BJ (cell line): ENCODE results near the gene OR8K3. TPM values are rescaled to one million over a fixed set of nuclear protein-coding genes. Genes with fewer than 3 reads are reported as not detected.

Experiments
- CTCF ChIA-PET: fragments of 350-600 bp; formaldehyde crosslinking; extraction: SDS; loops from one replicate; lab custom pipeline; 2021; ENCODE audit warnings: antibody characterized with exemption, inconsistent platforms; lab: Yijun Ruan, JAX
- POLR2A ChIA-PET: fragments of 300-600 bp; sonication (Branson Sonifier 250); formaldehyde crosslinking; extraction: SDS; loops from one replicate; lab custom pipeline; 2021; ENCODE audit warnings: antibody characterized with exemption; lab: Charles Lee
- DNase-seq: peaks from one replicate; pipeline ENCODE4 v3.0.0-alpha.2; 2011; ENCODE audit warnings: low read depth
- H3K27me3 ChIP-seq: 2 replicates; pipeline ENCODE4 v1.6.0; 2011; ENCODE audit warnings: low read length; ENCODE audit not compliant: control insufficient read depth, insufficient read depth
- H3K36me3 ChIP-seq: 2 replicates; pipeline ENCODE4 v1.5.1; 2011; ENCODE audit warnings: low read length; ENCODE audit not compliant: control insufficient read depth, insufficient read depth
- H3K4me3 ChIP-seq: 2 replicates; pipeline ENCODE4 v1.5.1; 2011; ENCODE audit warnings: low read depth, mild to moderate bottlenecking, control low read depth, low read length
- polyA plus RNA-seq: library from polyadenylated mRNA; depleted of rRNA; stranded (reverse); fragments of >200 nt; gene quantifications from 2 replicates; pipeline ENCODE4 v1.2.3, GENCODE V29; 2011; rRNA removed
- TF ChIP-seq, protein P1 (sequence below): IDR thresholded peaks from 2 replicates; pipeline ENCODE4 v1.5.1; 2011; ENCODE audit warnings: low read depth, mild to moderate bottlenecking, control low read depth, inconsistent platforms, low read length, moderate library complexity; ENCODE audit not compliant: insufficient read depth

OR8K3 gene
- polyA plus RNA-seq, 1 experiment, result not detected

DNA sequence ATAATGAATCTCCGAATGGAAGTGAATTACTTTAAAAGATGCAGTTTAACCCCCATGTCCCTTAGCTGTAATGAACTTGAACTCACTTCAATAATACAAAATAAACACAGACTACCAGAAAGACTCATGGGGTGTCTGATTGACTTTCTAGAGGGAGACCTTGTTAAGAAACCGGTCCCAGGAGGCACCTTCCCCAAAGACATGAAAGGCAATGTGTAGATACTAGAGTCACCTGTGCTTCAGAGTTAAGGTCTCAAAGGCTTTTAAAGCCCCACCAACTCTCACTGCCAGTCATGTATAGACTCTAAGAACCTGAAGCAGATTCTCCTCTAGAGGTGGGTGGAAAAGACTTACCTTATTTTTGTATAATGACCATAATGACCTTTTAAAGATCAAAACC, 39.0 kb downstream of the OR8K3 start, which contains the start of gene OR8J1:
Gene OR8J1 (plus strand): TSS at position 301 of the 400 bp plus-strand sequence. CDS start 5,956 bp downstream, outside the sequence.
- TF ChIP-seq, protein P1, sequence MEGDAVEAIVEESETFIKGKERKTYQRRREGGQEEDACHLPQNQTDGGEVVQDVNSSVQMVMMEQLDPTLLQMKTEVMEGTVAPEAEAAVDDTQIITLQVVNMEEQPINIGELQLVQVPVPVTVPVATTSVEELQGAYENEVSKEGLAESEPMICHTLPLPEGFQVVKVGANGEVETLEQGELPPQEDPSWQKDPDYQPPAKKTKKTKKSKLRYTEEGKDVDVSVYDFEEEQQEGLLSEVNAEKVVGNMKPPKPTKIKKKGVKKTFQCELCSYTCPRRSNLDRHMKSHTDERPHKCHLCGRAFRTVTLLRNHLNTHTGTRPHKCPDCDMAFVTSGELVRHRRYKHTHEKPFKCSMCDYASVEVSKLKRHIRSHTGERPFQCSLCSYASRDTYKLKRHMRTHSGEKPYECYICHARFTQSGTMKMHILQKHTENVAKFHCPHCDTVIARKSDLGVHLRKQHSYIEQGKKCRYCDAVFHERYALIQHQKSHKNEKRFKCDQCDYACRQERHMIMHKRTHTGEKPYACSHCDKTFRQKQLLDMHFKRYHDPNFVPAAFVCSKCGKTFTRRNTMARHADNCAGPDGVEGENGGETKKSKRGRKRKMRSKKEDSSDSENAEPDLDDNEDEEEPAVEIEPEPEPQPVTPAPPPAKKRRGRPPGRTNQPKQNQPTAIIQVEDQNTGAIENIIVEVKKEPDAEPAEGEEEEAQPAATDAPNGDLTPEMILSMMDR, result no peak
- no peak within 1 kb of the TSS for H3K4me3 ChIP-seq
- ChIA-PET POLR2A (no interaction called here), CTCF (no interaction called here)
- no peaks in the 10 kb centered on the region for H3K36me3 ChIP-seq
- DNase-seq, result no peak
- H3K27me3 ChIP-seq, result no peaks in the 10 kb centered on the region

Other genes with a start within 250 kb of the OR8K3 start
- not detected in 2 replicates for gene OR8I2, start 221.8 kb upstream of the OR8K3 start, polyA plus RNA-seq
- not detected in 2 replicates for gene OR8H2, start 211.5 kb upstream of the OR8K3 start, polyA plus RNA-seq
- gene OR8H3, start 192.8 kb upstream of the OR8K3 start, polyA plus RNA-seq, result not detected in 2 replicates
- not detected in 2 replicates for gene OR8J3, start 174.9 kb upstream of the OR8K3 start, polyA plus RNA-seq
- gene OR8K5, start 154.8 kb upstream of the OR8K3 start, polyA plus RNA-seq, result not detected in 2 replicates
- gene OR5J2, start 138.5 kb upstream of the OR8K3 start, polyA plus RNA-seq, result not detected in 2 replicates
- not detected in 2 replicates for gene OR5T2, start 80.9 kb upstream of the OR8K3 start, polyA plus RNA-seq
- not detected in 2 replicates for gene OR5T3, start 62.9 kb upstream of the OR8K3 start, polyA plus RNA-seq
- not detected in 2 replicates for gene OR5T1, start 41.0 kb upstream of the OR8K3 start, polyA plus RNA-seq
- gene OR8H1, start 22.9 kb upstream of the OR8K3 start, polyA plus RNA-seq, result not detected in 2 replicates
- not detected in 2 replicates for gene OR8K1, start 30.9 kb downstream of the OR8K3 start, polyA plus RNA-seq
- gene OR8J1, start 39.1 kb downstream of the OR8K3 start, polyA plus RNA-seq, result not detected in 2 replicates
- not detected in 2 replicates for gene OR8U1, start 60.5 kb downstream of the OR8K3 start, polyA plus RNA-seq
- not detected in 2 replicates for gene OR5AL1, start 97.6 kb downstream of the OR8K3 start, polyA plus RNA-seq
- not detected in 2 replicates for gene OR5M3, start 158.2 kb downstream of the OR8K3 start, polyA plus RNA-seq
- not detected in 2 replicates for gene OR5M8, start 176.2 kb downstream of the OR8K3 start, polyA plus RNA-seq
- not detected in 2 replicates for gene OR5M11, start 228.1 kb downstream of the OR8K3 start, polyA plus RNA-seq